ENCODE measurements around the gene CYP19A1. TPM values are rescaled to one million over a fixed set of nuclear protein-coding genes. Genes with fewer than 3 reads are reported as not detected.
"Not testable (repeated sequence)": the region's sequence is repeated elsewhere in the genome, so short reads cannot be mapped to it uniquely, and the experiment has no call there.

Gene CYP19A1
- total RNA-seq, 1 experiment from 2014 or later, result 0.77 TPM

- H3K27me3 Mint-ChIP-seq (ENCODE audit: insufficient read depth, unreplicated experiment), result no peaks in the 10 kb centered on the region
- TF ChIP-seq CTCF (IDR thresholded peaks at IDR 0.05; ENCODE audit: insufficient read depth in 1 of 2, low read depth in 1 of 2, low read length in 1 of 2, severe bottlenecking in 1 of 2, unreplicated experiment in 1 of 2), result no peak
- H3K4me1 Mint-ChIP-seq (ENCODE audit: low read depth, unreplicated experiment), result peaks cover 10% of the 10 kb centered on the region
- H3K9me3 ChIP-seq, result no peaks in the 10 kb centered on the region
- intact Hi-C loops (cut with micrococcal nuclease; ENCODE audit: unreplicated experiment), result no loop called here
- DNase-seq, result no peak
- peaks cover 3% of the 10 kb centered on the region for H3K36me3 Mint-ChIP-seq (ENCODE audit: insufficient read depth, unreplicated experiment)
- no peaks in the 10 kb centered on the region for H3K36me3 ChIP-seq (ENCODE audit: control insufficient read depth, insufficient read depth, low read length)
- no TSS peak for BruUV-seq (replicated peaks)
- no peaks in the 10 kb centered on the region for H3K9me3 Mint-ChIP-seq (ENCODE audit: unreplicated experiment)
- H3K4me3 Mint-ChIP-seq (ENCODE audit: unreplicated experiment), result no peak overlapping the region
- ChIA-PET POLR2A (no interaction called here), CTCF (no interaction called here)
- no peaks in the 10 kb centered on the region for H3K27me3 ChIP-seq (replicated peaks; ENCODE audit: control insufficient read depth, insufficient read depth, low read length)
- no peak overlapping the region for H3K4me3 ChIP-seq (ENCODE audit: low read depth, low read length)
- H3K27ac Mint-ChIP-seq (ENCODE audit: unreplicated experiment), result no peak overlapping the region
- no peaks in the 10 kb centered on the region for H3K4me1 ChIP-seq
Observed at GRCh38 chr15:51189669-51190385, 148.6 kb downstream of the CYP19A1 start.

- H3K9me3 ChIP-seq; H3K27me3 ChIP-seq (replicated peaks; ENCODE audit: control insufficient read depth, insufficient read depth, low read length); H3K27me3 Mint-ChIP-seq (ENCODE audit: insufficient read depth, unreplicated experiment); H3K9me3 Mint-ChIP-seq (ENCODE audit: unreplicated experiment); POLR2A ChIA-PET; CTCF ChIA-PET; H3K4me3 Mint-ChIP-seq (ENCODE audit: unreplicated experiment); H3K4me1 ChIP-seq; DNase-seq; H3K36me3 ChIP-seq (ENCODE audit: control insufficient read depth, insufficient read depth, low read length); H3K36me3 Mint-ChIP-seq (ENCODE audit: insufficient read depth, unreplicated experiment); H3K4me3 ChIP-seq (ENCODE audit: low read depth, low read length); BruUV-seq (replicated peaks); H3K27ac Mint-ChIP-seq (ENCODE audit: unreplicated experiment); intact Hi-C loops (cut with micrococcal nuclease; ENCODE audit: unreplicated experiment): not testable (repeated sequence)
- H3K4me1 Mint-ChIP-seq (ENCODE audit: low read depth, unreplicated experiment), result peaks cover 18% of the 10 kb centered on the region
Observed at GRCh38 chr15:51188791-51189190, 149.6 kb downstream of the CYP19A1 start.

- no peaks in the 10 kb centered on the region for H3K36me3 ChIP-seq (ENCODE audit: control insufficient read depth, insufficient read depth, low read length)
- Mint-ChIP-seq H3K4me3 (ENCODE audit: unreplicated experiment) (no peak overlapping the region), H3K36me3 (ENCODE audit: insufficient read depth, unreplicated experiment) (peaks cover 4% of the 10 kb centered on the region), H3K27me3 (ENCODE audit: insufficient read depth, unreplicated experiment) (no peaks in the 10 kb centered on the region), H3K9me3 (ENCODE audit: unreplicated experiment) (no peaks in the 10 kb centered on the region), H3K27ac (ENCODE audit: unreplicated experiment) (no peak overlapping the region), H3K4me1 (ENCODE audit: low read depth, unreplicated experiment) (peaks cover 18% of the 10 kb centered on the region)
- ChIA-PET CTCF (no interaction called here), POLR2A (no interaction called here)
- intact Hi-C loops (cut with micrococcal nuclease; ENCODE audit: unreplicated experiment), result no loop called here
- H3K27me3 ChIP-seq (replicated peaks; ENCODE audit: control insufficient read depth, insufficient read depth, low read length), result no peaks in the 10 kb centered on the region
- H3K4me3 ChIP-seq (ENCODE audit: low read depth, low read length), result no peak overlapping the region
- no TSS peak for BruUV-seq (replicated peaks)
- H3K9me3 ChIP-seq, result no peaks in the 10 kb centered on the region
- H3K4me1 ChIP-seq, result 0 out of 2 replicates have a peak, but pooled peaks cover 3% of the 10 kb centered on the region
- no peak for DNase-seq
- TF ChIP-seq CTCF (IDR thresholded peaks at IDR 0.05; ENCODE audit: insufficient read depth in 1 of 2, low read depth in 1 of 2, low read length in 1 of 2, severe bottlenecking in 1 of 2, unreplicated experiment in 1 of 2), result no peak
Observed at GRCh38 chr15:51186891-51187290, 151.5 kb downstream of the CYP19A1 start.

All from Caco-2 (cell line).